T-helper 2 cell treated with Interferon-gamma antibody and Interleukin-4, amounts not matched to agents 100 ng/mL and 5 ng/mL, for 36 hours (primary cell): ENCODE measurements around the gene UBASH3A. TPM values are rescaled to one million over a fixed set of nuclear protein-coding genes. Genes with fewer than 3 reads are reported as not detected.

ENCODE experiments used
- intact Hi-C: fragments of 100-400 bp; cut with micrococcal nuclease; formaldehyde crosslinking; loops from one replicate; pipeline ENCODE4 v1.15.1; 2023
- total RNA-seq: library from RNA; stranded (reverse); gene quantifications from 2 replicates; pipeline ENCODE4 v1.2.3, GENCODE V29; 2022

UBASH3A gene
- total RNA-seq, 1 donor from 2014 or later: 93.0 TPM

GRCh38 chr21:42390193-42390592 lies 13.5 kb upstream of the UBASH3A start:
- intact Hi-C loops: loop anchor here (5.0 kb wide), 1 partner anchor 37 kb away; no protein-coding TSS in a partner anchor

GRCh38 chr21:42390696-42391095 lies 13.0 kb upstream of the UBASH3A start:
- intact Hi-C loops: loop anchor here (5.0 kb wide), 1 partner anchor 37 kb away; no protein-coding TSS in a partner anchor

- intact Hi-C loops: loop anchor here (5.0 kb wide), 1 partner anchor 36 kb away; no protein-coding TSS in a partner anchor
These were observed 12.4 kb upstream of the UBASH3A start for GRCh38 chr21:42391297-42391696.

GRCh38 chr21:42392731-42393442 lies 10.8 kb upstream of the UBASH3A start:
- intact Hi-C loops: loop anchor here (1.0 to 5.0 kb wide), 2 partner anchors 10 to 34 kb away; partner anchors contain the start of gene UBASH3A

GRCh38 chr21:42393443-42393950 lies 10.2 kb upstream of the UBASH3A start:
- intact Hi-C loops: loop anchor here (1.0 to 5.0 kb wide), 2 partner anchors 10 to 34 kb away; partner anchors contain the start of gene UBASH3A

- intact Hi-C loops: no loop called here
These were observed 8.4 kb upstream of the UBASH3A start for GRCh38 chr21:42395302-42395701.

- intact Hi-C loops: no loop called here
These were observed 7.6 kb upstream of the UBASH3A start, which contains the start of gene TMPRSS3 for GRCh38 chr21:42395905-42396651. TMPRSS3 (minus strand) TSS chr21:42396052; CDS start chr21:42395417, 635 bp downstream.

- intact Hi-C loops: no loop called here
These were observed 6.6 kb upstream of the UBASH3A start for GRCh38 chr21:42396799-42397745.

- intact Hi-C loops: no loop called here
These were observed 5.8 kb upstream of the UBASH3A start for GRCh38 chr21:42397746-42398394.

- intact Hi-C loops: no loop called here
These were observed 5.2 kb upstream of the UBASH3A start for GRCh38 chr21:42398436-42399028.

GRCh38 chr21:42400525-42400924 lies 3.2 kb upstream of the UBASH3A start:
- intact Hi-C loops: loop anchor here (5.0 kb wide), 2 partner anchors 63 to 168 kb away; no protein-coding TSS in a partner anchor

- intact Hi-C loops: loop anchor here (5.0 kb wide), 2 partner anchors 64 to 169 kb away; no protein-coding TSS in a partner anchor
These were observed 2.5 kb upstream of the UBASH3A start for GRCh38 chr21:42401154-42401553.

- intact Hi-C loops: loop anchor here (5.0 kb wide), 2 partner anchors 65 to 170 kb away; no protein-coding TSS in a partner anchor
These were observed 1.9 kb upstream of the UBASH3A start for GRCh38 chr21:42401820-42402251.

GRCh38 chr21:42404539-42404938 lies 837 bp downstream of the UBASH3A start:
- intact Hi-C loops: loop anchor here (2.0 to 5.0 kb wide), 3 partner anchors 46 to 172 kb away; no protein-coding TSS in a partner anchor

- intact Hi-C loops: loop anchor here (2.0 kb wide), 1 partner anchor 45 kb away; no protein-coding TSS in a partner anchor
These were observed 1.6 kb downstream of the UBASH3A start for GRCh38 chr21:42405064-42406013.

GRCh38 chr21:42406201-42406621 lies 2.5 kb downstream of the UBASH3A start:
- intact Hi-C loops: no loop called here

GRCh38 chr21:42406866-42407265 lies 3.2 kb downstream of the UBASH3A start:
- intact Hi-C loops: no loop called here

GRCh38 chr21:42407476-42407875 lies 3.8 kb downstream of the UBASH3A start:
- intact Hi-C loops: no loop called here
